GM23338 (cell line): ENCODE results near the gene PTCD2. TPM values are rescaled to one million over a fixed set of nuclear protein-coding genes. Genes with fewer than 3 reads are reported as not detected.

Experiments used
- CREB1 ChIP-seq: fragments of 250-450 bp; sonication (Bioruptor Pico); IDR thresholded peaks from 2 replicates; pipeline ENCODE4 v1.5.0; 2020; ENCODE audit warnings: low read depth, mild to moderate bottlenecking, moderate library complexity
- EZH2phosphoT487 ChIP-seq: fragments of 200-600 bp; sonication (generic); IDR thresholded peaks from one replicate; pipeline ENCODE4 v1.8.1; 2018; ENCODE audit warnings: antibody characterized with exemption; ENCODE audit not compliant: unreplicated experiment
- NANOG ChIP-seq: IDR thresholded peaks from 2 replicates; pipeline ENCODE4 v1.6.1; 2016; ENCODE audit warnings: antibody characterized with exemption, borderline replicate concordance
- POLR2AphosphoS5 ChIP-seq: IDR thresholded peaks from 2 replicates; pipeline ENCODE4 v1.6.1; 2016; ENCODE audit warnings: antibody characterized with exemption, low read depth
- STAT1 ChIP-seq: IDR thresholded peaks from one replicate; pipeline ENCODE4 v1.6.1; 2016; ENCODE audit warnings: antibody characterized with exemption; ENCODE audit not compliant: unreplicated experiment
- ZNF114 ChIP-seq: fragments of 250-450 bp; sonication (Bioruptor Pico); IDR thresholded peaks from 2 replicates; pipeline ENCODE4 v1.5.0; 2020; ENCODE audit warnings: mild to moderate bottlenecking, moderate library complexity
- polyA plus RNA-seq: library from polyadenylated mRNA; unstranded; fragments of >200 nt; fragmentation: Nextera tagmentation; extraction: Ambion mirVana; gene quantifications from 2 replicates; pipeline ENCODE4 v1.2.1, GENCODE V29; 2016
- total RNA-seq: library from RNA; depleted of rRNA; stranded (reverse); fragments of >200 nt; shearing (Covaris generic); gene quantifications from 2 replicates; pipeline ENCODE4 v1.2.3, GENCODE V29; 2014
- TF ChIP-seq, protein P1 (sequence below): fragments of 250-450 bp; sonication (Bioruptor Pico); IDR thresholded peaks from 2 replicates; pipeline ENCODE4 v1.5.0; 2020; ENCODE audit warnings: mild to moderate bottlenecking, moderate library complexity
- TF ChIP-seq, protein P2 (sequence below): IDR thresholded peaks from 2 replicates; pipeline ENCODE4 v1.6.1; 2016; ENCODE audit warnings: antibody characterized with exemption
- TF ChIP-seq, protein P3 (sequence below), 2 experiments: fragments of 200-600 bp in 1 of 2; sonication (generic) in 1 of 2; conservative IDR thresholded peaks; 2 replicates each; pipeline versions ENCODE4 v1.5.1 to v1.6.1; 2016 to 2017; ENCODE audit warnings: antibody characterized with exemption in 2 of 2, low read depth in 2 of 2, mild to moderate bottlenecking in 2 of 2, moderate library complexity in 1 of 2

The PTCD2 gene
- total and polyA plus RNA-seq, 2 experiments from 2014 or later, result 8.8 to 14.5 TPM

DNA sequence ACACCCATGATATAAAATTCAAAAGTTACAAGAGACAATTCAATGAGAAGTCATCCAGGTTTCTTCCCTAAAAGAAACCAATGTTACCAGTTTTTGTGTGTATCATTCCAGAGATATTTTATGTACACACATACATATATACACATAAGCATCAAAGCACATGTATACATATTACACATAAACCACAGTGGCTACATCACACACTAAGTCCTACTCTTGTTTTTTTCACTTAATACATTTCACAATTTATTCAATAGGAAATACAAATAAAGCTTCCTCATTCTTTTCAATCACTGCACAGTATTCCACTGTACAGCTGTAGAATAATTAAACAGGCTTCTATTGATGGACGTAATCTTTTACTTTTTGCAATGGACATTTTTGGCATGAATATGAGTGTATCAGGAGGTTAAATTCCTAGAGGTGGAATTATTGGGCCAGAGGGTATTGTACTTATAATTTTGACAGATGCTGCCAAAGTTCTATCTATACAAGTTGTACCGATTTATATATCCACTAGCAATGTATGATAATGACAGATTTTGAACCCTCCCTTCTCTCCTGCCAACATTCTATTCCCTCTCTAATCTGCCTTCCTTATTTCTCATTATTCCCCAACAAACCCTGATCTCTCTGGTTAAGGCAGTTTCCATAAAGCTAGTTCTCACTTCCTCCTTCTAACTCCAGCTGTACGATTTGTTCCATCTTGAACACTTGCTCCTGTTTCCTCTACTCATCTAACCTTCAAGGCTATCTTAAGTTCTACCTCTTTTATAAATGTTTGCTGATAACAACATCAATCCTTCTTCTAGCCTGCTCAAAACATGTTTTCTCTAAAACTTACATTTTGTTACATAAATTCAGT lies 35.4 kb upstream of the PTCD2 start (continued):
- TF ChIP-seq, protein P1, sequence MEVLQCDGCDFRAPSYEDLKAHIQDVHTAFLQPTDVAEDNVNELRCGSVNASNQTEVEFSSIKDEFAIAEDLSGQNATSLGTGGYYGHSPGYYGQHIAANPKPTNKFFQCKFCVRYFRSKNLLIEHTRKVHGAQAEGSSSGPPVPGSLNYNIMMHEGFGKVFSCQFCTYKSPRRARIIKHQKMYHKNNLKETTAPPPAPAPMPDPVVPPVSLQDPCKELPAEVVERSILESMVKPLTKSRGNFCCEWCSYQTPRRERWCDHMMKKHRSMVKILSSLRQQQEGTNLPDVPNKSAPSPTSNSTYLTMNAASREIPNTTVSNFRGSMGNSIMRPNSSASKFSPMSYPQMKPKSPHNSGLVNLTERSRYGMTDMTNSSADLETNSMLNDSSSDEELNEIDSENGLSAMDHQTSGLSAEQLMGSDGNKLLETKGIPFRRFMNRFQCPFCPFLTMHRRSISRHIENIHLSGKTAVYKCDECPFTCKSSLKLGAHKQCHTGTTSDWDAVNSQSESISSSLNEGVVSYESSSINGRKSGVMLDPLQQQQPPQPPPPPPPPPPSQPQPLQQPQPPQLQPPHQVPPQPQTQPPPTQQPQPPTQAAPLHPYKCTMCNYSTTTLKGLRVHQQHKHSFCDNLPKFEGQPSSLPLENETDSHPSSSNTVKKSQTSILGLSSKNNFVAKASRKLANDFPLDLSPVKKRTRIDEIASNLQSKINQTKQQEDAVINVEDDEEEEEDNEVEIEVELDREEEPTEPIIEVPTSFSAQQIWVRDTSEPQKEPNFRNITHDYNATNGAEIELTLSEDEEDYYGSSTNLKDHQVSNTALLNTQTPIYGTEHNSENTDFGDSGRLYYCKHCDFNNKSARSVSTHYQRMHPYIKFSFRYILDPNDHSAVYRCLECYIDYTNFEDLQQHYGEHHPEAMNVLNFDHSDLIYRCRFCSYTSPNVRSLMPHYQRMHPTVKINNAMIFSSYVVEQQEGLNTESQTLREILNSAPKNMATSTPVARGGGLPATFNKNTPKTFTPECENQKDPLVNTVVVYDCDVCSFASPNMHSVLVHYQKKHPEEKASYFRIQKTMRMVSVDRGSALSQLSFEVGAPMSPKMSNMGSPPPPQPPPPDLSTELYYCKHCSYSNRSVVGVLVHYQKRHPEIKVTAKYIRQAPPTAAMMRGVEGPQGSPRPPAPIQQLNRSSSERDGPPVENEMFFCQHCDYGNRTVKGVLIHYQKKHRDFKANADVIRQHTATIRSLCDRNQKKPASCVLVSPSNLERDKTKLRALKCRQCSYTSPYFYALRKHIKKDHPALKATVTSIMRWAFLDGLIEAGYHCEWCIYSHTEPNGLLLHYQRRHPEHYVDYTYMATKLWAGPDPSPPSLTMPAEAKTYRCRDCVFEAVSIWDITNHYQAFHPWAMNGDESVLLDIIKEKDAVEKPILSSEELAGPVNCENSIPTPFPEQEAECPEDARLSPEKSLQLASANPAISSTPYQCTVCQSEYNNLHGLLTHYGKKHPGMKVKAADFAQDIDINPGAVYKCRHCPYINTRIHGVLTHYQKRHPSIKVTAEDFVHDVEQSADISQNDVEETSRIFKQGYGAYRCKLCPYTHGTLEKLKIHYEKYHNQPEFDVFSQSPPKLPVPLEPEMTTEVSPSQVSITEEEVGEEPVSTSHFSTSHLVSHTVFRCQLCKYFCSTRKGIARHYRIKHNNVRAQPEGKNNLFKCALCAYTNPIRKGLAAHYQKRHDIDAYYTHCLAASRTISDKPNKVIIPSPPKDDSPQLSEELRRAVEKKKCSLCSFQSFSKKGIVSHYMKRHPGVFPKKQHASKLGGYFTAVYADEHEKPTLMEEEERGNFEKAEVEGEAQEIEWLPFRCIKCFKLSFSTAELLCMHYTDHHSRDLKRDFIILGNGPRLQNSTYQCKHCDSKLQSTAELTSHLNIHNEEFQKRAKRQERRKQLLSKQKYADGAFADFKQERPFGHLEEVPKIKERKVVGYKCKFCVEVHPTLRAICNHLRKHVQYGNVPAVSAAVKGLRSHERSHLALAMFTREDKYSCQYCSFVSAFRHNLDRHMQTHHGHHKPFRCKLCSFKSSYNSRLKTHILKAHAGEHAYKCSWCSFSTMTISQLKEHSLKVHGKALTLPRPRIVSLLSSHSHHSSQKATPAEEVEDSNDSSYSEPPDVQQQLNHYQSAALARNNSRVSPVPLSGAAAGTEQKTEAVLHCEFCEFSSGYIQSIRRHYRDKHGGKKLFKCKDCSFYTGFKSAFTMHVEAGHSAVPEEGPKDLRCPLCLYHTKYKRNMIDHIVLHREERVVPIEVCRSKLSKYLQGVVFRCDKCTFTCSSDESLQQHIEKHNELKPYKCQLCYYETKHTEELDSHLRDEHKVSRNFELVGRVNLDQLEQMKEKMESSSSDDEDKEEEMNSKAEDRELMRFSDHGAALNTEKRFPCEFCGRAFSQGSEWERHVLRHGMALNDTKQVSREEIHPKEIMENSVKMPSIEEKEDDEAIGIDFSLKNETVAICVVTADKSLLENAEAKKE (CRISPR knock-in tag), result no peak
- TF ChIP-seq NANOG, result no peak
- no peak for TF ChIP-seq EZH2phosphoT487
- no peak for TF ChIP-seq ZNF114 (CRISPR knock-in tag)
- TF ChIP-seq, protein P2, sequence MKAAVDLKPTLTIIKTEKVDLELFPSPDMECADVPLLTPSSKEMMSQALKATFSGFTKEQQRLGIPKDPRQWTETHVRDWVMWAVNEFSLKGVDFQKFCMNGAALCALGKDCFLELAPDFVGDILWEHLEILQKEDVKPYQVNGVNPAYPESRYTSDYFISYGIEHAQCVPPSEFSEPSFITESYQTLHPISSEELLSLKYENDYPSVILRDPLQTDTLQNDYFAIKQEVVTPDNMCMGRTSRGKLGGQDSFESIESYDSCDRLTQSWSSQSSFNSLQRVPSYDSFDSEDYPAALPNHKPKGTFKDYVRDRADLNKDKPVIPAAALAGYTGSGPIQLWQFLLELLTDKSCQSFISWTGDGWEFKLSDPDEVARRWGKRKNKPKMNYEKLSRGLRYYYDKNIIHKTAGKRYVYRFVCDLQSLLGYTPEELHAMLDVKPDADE, result no peak
- no peak for TF ChIP-seq STAT1
- TF ChIP-seq POLR2AphosphoS5, result no peak
- TF ChIP-seq, protein P3, sequence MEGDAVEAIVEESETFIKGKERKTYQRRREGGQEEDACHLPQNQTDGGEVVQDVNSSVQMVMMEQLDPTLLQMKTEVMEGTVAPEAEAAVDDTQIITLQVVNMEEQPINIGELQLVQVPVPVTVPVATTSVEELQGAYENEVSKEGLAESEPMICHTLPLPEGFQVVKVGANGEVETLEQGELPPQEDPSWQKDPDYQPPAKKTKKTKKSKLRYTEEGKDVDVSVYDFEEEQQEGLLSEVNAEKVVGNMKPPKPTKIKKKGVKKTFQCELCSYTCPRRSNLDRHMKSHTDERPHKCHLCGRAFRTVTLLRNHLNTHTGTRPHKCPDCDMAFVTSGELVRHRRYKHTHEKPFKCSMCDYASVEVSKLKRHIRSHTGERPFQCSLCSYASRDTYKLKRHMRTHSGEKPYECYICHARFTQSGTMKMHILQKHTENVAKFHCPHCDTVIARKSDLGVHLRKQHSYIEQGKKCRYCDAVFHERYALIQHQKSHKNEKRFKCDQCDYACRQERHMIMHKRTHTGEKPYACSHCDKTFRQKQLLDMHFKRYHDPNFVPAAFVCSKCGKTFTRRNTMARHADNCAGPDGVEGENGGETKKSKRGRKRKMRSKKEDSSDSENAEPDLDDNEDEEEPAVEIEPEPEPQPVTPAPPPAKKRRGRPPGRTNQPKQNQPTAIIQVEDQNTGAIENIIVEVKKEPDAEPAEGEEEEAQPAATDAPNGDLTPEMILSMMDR (conservative IDR thresholded peaks at IDR 0.05; ENCODE audit: low read depth in 2 of 2), result no peak
- TF ChIP-seq CREB1, result no peak
